AG08396 (cell line): ENCODE measurements around the gene UBR4.
A peak's percentile ranks its signal among the peaks of the same experiment; 100 is the strongest.
"Not testable (repeated sequence)": the region's sequence is repeated elsewhere in the genome, so short reads cannot be mapped to it uniquely, and the experiment has no call there.

ENCODE experiments used
- DNase-seq: peaks from one replicate; pipeline ENCODE4 v3.0.0; 2012; ENCODE audit warnings: low spot score, mixed read lengths

UBR4 gene

GRCh38 chr1:19209990-19210771 is at the start of gene UBR4:
Gene UBR4, minus strand, starts transcription at chr1:19210266. Its CDS starts 18 bp downstream, at chr1:19210248.
- peak; percentile 95 for DNase-seq

GRCh38 chr1:19258353-19258752 is 48.3 kb upstream of the UBR4 start:
- no peak for DNase-seq

- no peak for DNase-seq
Observed at GRCh38 chr1:19257178-19257914, 47.3 kb upstream of the UBR4 start.

- DNase-seq, result not testable (repeated sequence)
Observed at GRCh38 chr1:19256301-19256700, 46.2 kb upstream of the UBR4 start.

GRCh38 chr1:19255288-19255687 is 45.2 kb upstream of the UBR4 start:
- DNase-seq, result no peak

GRCh38 chr1:19254416-19254815 is 44.4 kb upstream of the UBR4 start:
- peak; percentile 24 for DNase-seq

- DNase-seq, result peak; percentile 95
Observed at GRCh38 chr1:19251305-19252196, 41.5 kb upstream of the UBR4 start, which contains the start of the genes EMC1 and MRTO4. Gene EMC1, minus strand, starts transcription at chr1:19251524. Its CDS starts 15 bp downstream, at chr1:19251509. Gene MRTO4, plus strand, starts transcription at chr1:19251805. Its CDS starts 31 bp downstream, at chr1:19251836.

- DNase-seq, result peak; percentile 32
Observed at GRCh38 chr1:19250629-19251304, 40.7 kb upstream of the UBR4 start.

- peak; percentile 89 for DNase-seq
Observed at GRCh38 chr1:19240673-19241538, 30.8 kb upstream of the UBR4 start.

- DNase-seq, result no peak
Observed at GRCh38 chr1:19239876-19240275, 29.8 kb upstream of the UBR4 start.

GRCh38 chr1:19234224-19234623 is 24.2 kb upstream of the UBR4 start:
- no peak for DNase-seq

- peak; percentile 63 for DNase-seq
Observed at GRCh38 chr1:19232524-19232846, 22.4 kb upstream of the UBR4 start.

GRCh38 chr1:19231736-19232523 is 21.9 kb upstream of the UBR4 start:
- DNase-seq, result peak; percentile 38

GRCh38 chr1:19229828-19230325 is 19.8 kb upstream of the UBR4 start:
- no peak for DNase-seq

- no peak for DNase-seq
Observed at GRCh38 chr1:19229229-19229628, 19.2 kb upstream of the UBR4 start.

- DNase-seq, result no peak
Observed at GRCh38 chr1:19222979-19223824, 13.1 kb upstream of the UBR4 start.

GRCh38 chr1:19222573-19222972 is 12.5 kb upstream of the UBR4 start:
- no peak for DNase-seq

GRCh38 chr1:19220991-19221390 is 10.9 kb upstream of the UBR4 start:
- DNase-seq, result no peak
